ENCODE data around the gene GSK3B. TPM values are rescaled to one million over a fixed set of nuclear protein-coding genes. Genes with fewer than 3 reads are reported as not detected.

Gene GSK3B
- total RNA-seq (2014; rRNA removed; shearing (Covaris generic)) (42.6 and 43.1 TPM in 2 replicates), polyA plus RNA-seq (2016; fragmentation: Nextera tagmentation; extraction: Ambion mirVana) (19.7 and 21.2 TPM in 2 replicates)

- H3F3A ChIP-seq (ENCODE audit: insufficient read depth) = peaks cover 15% of the 10 kb centered on the region
- no peaks in the 10 kb centered on the region for H3K27me3 ChIP-seq (replicated peaks; ENCODE audit: insufficient read depth)
- no peak for TF ChIP-seq EZH2phosphoT487 (IDR thresholded peaks at IDR 0.05; ENCODE audit: insufficient read depth, low read depth)
- no peak for TF ChIP-seq EZH2 (IDR thresholded peaks at IDR 0.05; ENCODE audit: insufficient read depth, poor library complexity, severe bottlenecking)
- peak within 1 kb of the TSS; percentile 100 for H3K4me3 ChIP-seq
- peaks cover 76% of the 10 kb centered on the region for H3K79me2 ChIP-seq (ENCODE audit: insufficient read depth)
- H3K9me3 ChIP-seq (ENCODE audit: low read depth) = no peaks in the 10 kb centered on the region
- H3K27ac ChIP-seq = peak within 1 kb of the TSS; percentile 98
- H3K4me1 ChIP-seq (ENCODE audit: insufficient read depth) = peaks cover 30% of the 10 kb centered on the region; the same call in 1 of the 2 replicates
- H4K20me1 ChIP-seq (ENCODE audit: insufficient read depth) = peaks cover 30% of the 10 kb centered on the region
- H2AFZ ChIP-seq = peak within 1 kb of the TSS; percentile 83
- in situ Hi-C loops (cut with MboI) = no loop called here
- peak; percentile 88 for DNase-seq
- 1% methylated on average over 39 to 71 of the region's 94 CpGs for WGBS, 2 experiments (ENCODE audit: low coverage in 1 of 2, low lambda C conversion rate in 2 of 2, missing lambda C conversion rate in 2 of 2)
- no peaks in the 10 kb centered on the region for H3K36me3 ChIP-seq (ENCODE audit: low read depth)
- peak within 1 kb of the TSS; percentile 97 for H3K9ac ChIP-seq
- no peaks in the 10 kb centered on the region for H3K9me2 ChIP-seq (ENCODE audit: insufficient read depth)
- peak within 1 kb of the TSS; percentile 95 for H3K4me2 ChIP-seq (ENCODE audit: unreplicated experiment)
Observed at GRCh38 chr3:120093911-120094775, at the start of gene GSK3B. Gene GSK3B (minus strand): TSS chr3:120094447. CDS start chr3:120093434, 1,013 bp downstream.

GRCh38 chr3:120143676-120144075 lies 49.4 kb upstream of the GSK3B start:
- no peaks in the 10 kb centered on the region for H3K9me3 ChIP-seq (ENCODE audit: low read depth)
- DNase-seq = no peak
- no peak overlapping the region for H3K27ac ChIP-seq
- no peak overlapping the region for H2AFZ ChIP-seq
- in situ Hi-C loops (cut with MboI) = no loop called here
- no peak overlapping the region for H3K4me2 ChIP-seq (ENCODE audit: unreplicated experiment)
- H3K4me1 ChIP-seq (ENCODE audit: insufficient read depth) = peaks cover 27% of the 10 kb centered on the region
- no peaks in the 10 kb centered on the region for H3K27me3 ChIP-seq (replicated peaks; ENCODE audit: insufficient read depth)
- 100% methylated on average over 2 of the region's 2 CpGs for WGBS, 2 experiments (ENCODE audit: low coverage in 1 of 2, low lambda C conversion rate in 2 of 2, missing lambda C conversion rate in 2 of 2)
- no peaks in the 10 kb centered on the region for H3K9me2 ChIP-seq (ENCODE audit: insufficient read depth)
- peaks cover 20% of the 10 kb centered on the region for H3F3A ChIP-seq (ENCODE audit: insufficient read depth)
- H3K4me3 ChIP-seq = no peak overlapping the region
- no peaks in the 10 kb centered on the region for H3K36me3 ChIP-seq (ENCODE audit: low read depth)
- H4K20me1 ChIP-seq (ENCODE audit: insufficient read depth) = no peaks in the 10 kb centered on the region
- no peaks in the 10 kb centered on the region for H3K79me2 ChIP-seq (ENCODE audit: insufficient read depth)
- TF ChIP-seq EZH2phosphoT487 (IDR thresholded peaks at IDR 0.05; ENCODE audit: insufficient read depth, low read depth) (no peak), EZH2 (IDR thresholded peaks at IDR 0.05; ENCODE audit: insufficient read depth, poor library complexity, severe bottlenecking) (no peak)
- H3K9ac ChIP-seq = no peak overlapping the region

DNA sequence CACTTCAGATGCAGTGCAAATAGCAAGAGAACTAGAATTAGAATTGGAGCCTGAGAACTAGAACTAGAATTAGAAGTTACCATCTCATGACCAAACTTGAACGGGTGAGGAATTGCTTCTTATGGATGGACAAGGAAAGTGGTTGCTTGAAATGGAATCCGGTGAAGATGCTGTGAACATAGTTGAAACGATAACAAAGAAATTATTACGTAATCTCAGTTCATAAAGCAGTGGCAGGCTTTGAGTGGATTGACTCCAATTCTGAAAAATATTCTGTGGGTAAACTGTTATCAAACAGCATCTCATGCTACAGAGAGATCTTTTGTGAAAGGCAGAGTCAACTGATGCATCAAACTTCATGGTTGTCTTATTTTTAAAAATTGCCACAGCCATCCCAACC lies 48.0 kb upstream of the GSK3B start:
- Histone ChIP-seq H3K4me2 (ENCODE audit: unreplicated experiment) (no peak overlapping the region), H3K4me1 (ENCODE audit: insufficient read depth) (peaks cover 27% of the 10 kb centered on the region), H3K79me2 (ENCODE audit: insufficient read depth) (no peaks in the 10 kb centered on the region), H3K9me3 (ENCODE audit: low read depth) (no peaks in the 10 kb centered on the region), H2AFZ (peak overlapping the region; percentile 40; the same call in 1 of the 2 replicates), H3F3A (ENCODE audit: insufficient read depth) (peaks cover 20% of the 10 kb centered on the region), H4K20me1 (ENCODE audit: insufficient read depth) (no peaks in the 10 kb centered on the region), H3K27ac (no peak overlapping the region), H3K4me3 (no peak overlapping the region), H3K9me2 (ENCODE audit: insufficient read depth) (no peaks in the 10 kb centered on the region), H3K36me3 (ENCODE audit: low read depth) (no peaks in the 10 kb centered on the region), H3K9ac (no peak overlapping the region), H3K27me3 (replicated peaks; ENCODE audit: insufficient read depth) (no peaks in the 10 kb centered on the region)
- in situ Hi-C loops (cut with MboI) = no loop called here
- TF ChIP-seq EZH2phosphoT487 (IDR thresholded peaks at IDR 0.05; ENCODE audit: insufficient read depth, low read depth) = no peak
- no peak for TF ChIP-seq EZH2 (IDR thresholded peaks at IDR 0.05; ENCODE audit: insufficient read depth, poor library complexity, severe bottlenecking)
- 56 to 61% methylated on average over 4 of the region's 4 CpGs for WGBS, 2 experiments (ENCODE audit: low coverage in 1 of 2, low lambda C conversion rate in 2 of 2, missing lambda C conversion rate in 2 of 2)
- DNase-seq = no peak

DNA sequence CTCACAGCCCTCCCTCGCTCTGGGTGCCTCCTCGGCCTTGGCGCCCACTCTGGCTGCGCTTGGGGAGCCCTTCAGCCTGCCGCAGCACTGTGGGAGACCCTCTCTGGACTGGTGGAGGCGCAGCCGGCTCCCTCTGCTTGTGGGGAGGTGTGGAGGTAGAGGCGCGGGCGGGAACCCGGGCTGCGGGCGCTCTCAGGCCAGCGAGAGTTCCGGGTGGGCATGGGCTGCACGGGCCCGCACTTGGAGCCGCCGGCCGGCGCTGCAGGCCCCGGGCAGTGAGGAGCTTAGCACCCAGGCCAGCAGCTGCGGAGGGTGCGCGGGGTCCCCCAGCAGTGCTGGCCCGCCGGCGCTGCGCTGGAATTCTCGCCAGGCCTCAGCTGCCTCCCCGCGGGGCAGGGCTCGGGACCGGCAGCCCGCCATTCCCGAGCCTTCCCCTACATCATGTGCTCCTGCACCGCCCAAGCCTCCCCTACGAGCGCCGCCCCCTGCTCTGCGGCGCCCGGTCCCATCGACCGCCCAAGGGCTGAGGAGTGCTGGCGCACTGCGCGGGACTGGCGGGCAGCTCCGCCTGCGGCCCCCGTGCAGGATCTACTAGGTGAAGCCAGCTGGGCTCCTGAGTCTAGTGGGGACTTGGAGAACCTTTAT lies 46.0 kb upstream of the GSK3B start:
- no peak overlapping the region for H3K4me3 ChIP-seq
- TF ChIP-seq EZH2phosphoT487 (IDR thresholded peaks at IDR 0.05; ENCODE audit: insufficient read depth, low read depth) (no peak), EZH2 (IDR thresholded peaks at IDR 0.05; ENCODE audit: insufficient read depth, poor library complexity, severe bottlenecking) (no peak)

More for the DNA sequence above, 46.0 kb upstream of the GSK3B start:
- no peaks in the 10 kb centered on the region for H3K27me3 ChIP-seq (replicated peaks; ENCODE audit: insufficient read depth)
- 96 to 97% methylated on average over 26 to 49 of the region's 52 CpGs for WGBS, 2 experiments (ENCODE audit: low coverage in 1 of 2, low lambda C conversion rate in 2 of 2, missing lambda C conversion rate in 2 of 2)
- in situ Hi-C loops (cut with MboI) = no loop called here
- DNase-seq = no peak
- no peak overlapping the region for H2AFZ ChIP-seq
- H3K27ac ChIP-seq = no peak overlapping the region
- no peaks in the 10 kb centered on the region for H3K9me3 ChIP-seq (ENCODE audit: low read depth)
- H3K36me3 ChIP-seq (ENCODE audit: low read depth) = no peaks in the 10 kb centered on the region
- no peaks in the 10 kb centered on the region for H3K79me2 ChIP-seq (ENCODE audit: insufficient read depth)
- H3K9ac ChIP-seq = no peak overlapping the region
- H3K9me2 ChIP-seq (ENCODE audit: insufficient read depth) = no peaks in the 10 kb centered on the region
- no peaks in the 10 kb centered on the region for H4K20me1 ChIP-seq (ENCODE audit: insufficient read depth)
- no peak overlapping the region for H3K4me2 ChIP-seq (ENCODE audit: unreplicated experiment)
- peaks cover 29% of the 10 kb centered on the region for H3K4me1 ChIP-seq (ENCODE audit: insufficient read depth)
- peaks cover 12% of the 10 kb centered on the region for H3F3A ChIP-seq (ENCODE audit: insufficient read depth)
